ENCODE results near the gene KCTD10.

DNA sequence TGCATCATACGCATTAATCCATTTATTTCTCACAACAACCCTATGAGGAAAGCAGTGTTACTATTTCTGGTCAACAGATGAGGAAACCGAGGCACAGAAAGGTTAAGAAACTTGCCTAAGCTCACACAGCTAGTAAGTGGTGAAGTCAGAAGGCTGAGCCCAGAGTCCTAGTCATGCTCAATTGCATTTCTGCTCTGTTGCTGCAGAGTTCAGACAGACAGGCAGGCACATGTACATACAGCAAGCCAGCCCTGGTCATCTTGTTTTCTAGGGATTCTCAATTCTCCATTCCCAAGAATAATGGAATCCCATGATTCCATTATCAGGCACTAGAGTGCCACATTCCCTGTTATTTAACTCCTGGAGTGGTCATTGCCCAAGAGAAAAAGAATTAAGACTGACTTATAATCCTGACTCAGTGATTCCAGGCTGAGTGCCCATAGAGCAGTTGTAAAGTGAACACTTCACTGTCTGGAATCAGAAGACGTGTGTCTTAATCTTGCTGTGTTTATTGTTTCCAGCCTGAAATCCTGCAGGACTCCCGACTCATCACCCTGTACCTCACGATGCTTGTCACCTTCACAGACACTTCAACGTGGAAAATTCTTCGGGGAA, 11.1 kb upstream of the KCTD10 start:
- TF ChIP-seq, protein P1, sequence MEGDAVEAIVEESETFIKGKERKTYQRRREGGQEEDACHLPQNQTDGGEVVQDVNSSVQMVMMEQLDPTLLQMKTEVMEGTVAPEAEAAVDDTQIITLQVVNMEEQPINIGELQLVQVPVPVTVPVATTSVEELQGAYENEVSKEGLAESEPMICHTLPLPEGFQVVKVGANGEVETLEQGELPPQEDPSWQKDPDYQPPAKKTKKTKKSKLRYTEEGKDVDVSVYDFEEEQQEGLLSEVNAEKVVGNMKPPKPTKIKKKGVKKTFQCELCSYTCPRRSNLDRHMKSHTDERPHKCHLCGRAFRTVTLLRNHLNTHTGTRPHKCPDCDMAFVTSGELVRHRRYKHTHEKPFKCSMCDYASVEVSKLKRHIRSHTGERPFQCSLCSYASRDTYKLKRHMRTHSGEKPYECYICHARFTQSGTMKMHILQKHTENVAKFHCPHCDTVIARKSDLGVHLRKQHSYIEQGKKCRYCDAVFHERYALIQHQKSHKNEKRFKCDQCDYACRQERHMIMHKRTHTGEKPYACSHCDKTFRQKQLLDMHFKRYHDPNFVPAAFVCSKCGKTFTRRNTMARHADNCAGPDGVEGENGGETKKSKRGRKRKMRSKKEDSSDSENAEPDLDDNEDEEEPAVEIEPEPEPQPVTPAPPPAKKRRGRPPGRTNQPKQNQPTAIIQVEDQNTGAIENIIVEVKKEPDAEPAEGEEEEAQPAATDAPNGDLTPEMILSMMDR (conservative IDR thresholded peaks at IDR 0.05; ENCODE audit: low read depth, low read length) = no peak
- TF ChIP-seq EZH2 (IDR thresholded peaks at IDR 0.05; ENCODE audit: borderline replicate concordance, low read depth, low read length, poor library complexity, severe bottlenecking) = no peak

Data from A673 (cell line).